B cell (primary cell): Measurements from ENCODE around the gene RPL28. TPM values are rescaled to one million over a fixed set of nuclear protein-coding genes. Genes with fewer than 3 reads are reported as not detected.
"Not testable (repeated sequence)": the region's sequence is repeated elsewhere in the genome, so short reads cannot be mapped to it uniquely, and the experiment has no call there.

ENCODE experiments used
- ATAC-seq: fragments of 200-7000 bp; cut with Tn5 transposase; one replicate; pipeline ENCODE4 v1.10.0; 2021; ENCODE audit warnings: low read depth, mild to moderate bottlenecking, moderate number of reproducible peaks, moderate library complexity
- CTCF ChIA-PET: fragments of 350-600 bp; sonication (Branson Sonifier 250); formaldehyde crosslinking; loops from one replicate; lab custom pipeline; 2021; ENCODE audit warnings: antibody characterized with exemption, inconsistent platforms; lab: Charles Lee
- POLR2A ChIA-PET: fragments of 350-600 bp; sonication (Branson Sonifier 250); formaldehyde crosslinking; loops from one replicate; lab custom pipeline; 2021; ENCODE audit warnings: antibody characterized with exemption; lab: Charles Lee
- DNase-seq: peaks from one replicate; pipeline ENCODE4 v3.0.0; 2013
- H2AFZ ChIP-seq: 2 replicates; pipeline ENCODE4 v1.6.1; 2012; ENCODE audit warnings: mild to moderate bottlenecking, low read depth, low read length; ENCODE audit not compliant: insufficient read depth, poor library complexity, severe bottlenecking
- H3K27ac ChIP-seq, 2 donors: 1 replicate in 1 of 2; 2 replicates in 1 of 2; pipeline ENCODE4 v1.5.1; 2012 to 2013; ENCODE audit warnings: low read length in 2 of 2, mild to moderate bottlenecking in 2 of 2, moderate library complexity in 1 of 2
- H3K27me3 ChIP-seq, 4 experiments: fragments of 200-600 bp in 1 of 4; sonication (generic) in 1 of 4; replicated peaks in 1 of 4; 1 replicate in 2 of 4; 2 replicates in 2 of 4; pipeline versions ENCODE4 v1.6.1 to v1.7.0; 2013 to 2016; ENCODE audit warnings: low read length in 3 of 4, mild to moderate bottlenecking in 2 of 4, mixed read lengths in 1 of 4, moderate library complexity in 1 of 4; ENCODE audit not compliant: insufficient read depth in 4 of 4, control insufficient read depth in 3 of 4; ENCODE audit errors: control extremely low read depth in 1 of 4
- H3K36me3 ChIP-seq, 2 experiments: replicated peaks in 1 of 2; 1 replicate in 1 of 2; 2 replicates in 1 of 2; pipeline versions ENCODE4 v1.6.1 to v1.7.1; 2013; ENCODE audit warnings: low read length in 1 of 2; ENCODE audit not compliant: insufficient read depth in 2 of 2, control insufficient read depth in 1 of 2; ENCODE audit errors: control extremely low read depth in 1 of 2, extremely low read depth in 1 of 2
- H3K4me1 ChIP-seq, 2 donors: fragments of 200-600 bp in 1 of 2; sonication (generic) in 1 of 2; 1 replicate in 1 of 2; 2 replicates in 1 of 2; pipeline versions ENCODE4 v1.5.1 to v1.6.1; 2013 to 2017; ENCODE audit warnings: low read length in 2 of 2; ENCODE audit not compliant: control insufficient read depth in 2 of 2, insufficient read depth in 2 of 2
- H3K4me2 ChIP-seq: replicated peaks from 2 replicates; pipeline ENCODE3; 2012; ENCODE audit warnings: mild to moderate bottlenecking, low read depth, low read length; ENCODE audit not compliant: poor library complexity, severe bottlenecking
- H3K4me3 ChIP-seq, 5 experiments: fragments of 200-600 bp in 1 of 5; sonication (generic) in 1 of 5; 1 replicate in 3 of 5; 2 replicates in 2 of 5; pipeline versions ENCODE4 v1.5.1 to v1.7.0; 2011 to 2016; ENCODE audit warnings: low read length in 4 of 5, mild to moderate bottlenecking in 4 of 5, low read depth in 2 of 5, control low read depth in 1 of 5, moderate library complexity in 1 of 5; ENCODE audit not compliant: insufficient read depth in 1 of 5; ENCODE audit errors: control extremely low read depth in 1 of 5, extremely low read depth in 1 of 5
- H3K79me2 ChIP-seq: fragments of 200-600 bp; sonication (generic); one replicate; pipeline ENCODE4 v1.6.0; 2016; ENCODE audit warnings: low read length; ENCODE audit not compliant: control insufficient read depth, insufficient read depth
- H3K9ac ChIP-seq: fragments of 200-600 bp; sonication (generic); 2 replicates; pipeline ENCODE4 v1.6.1; 2017; ENCODE audit warnings: mild to moderate bottlenecking, low read length, moderate library complexity
- H3K9me3 ChIP-seq, 3 donors: one replicate each; pipeline versions ENCODE4 v1.6.1 to v1.7.1; 2013; ENCODE audit warnings: low read length in 2 of 3; ENCODE audit not compliant: control insufficient read depth in 2 of 3, insufficient read depth in 1 of 3; ENCODE audit errors: control extremely low read depth in 1 of 3
- H4K20me1 ChIP-seq: 2 replicates; pipeline ENCODE4 v1.6.0; 2012; ENCODE audit warnings: mild to moderate bottlenecking, low read length; ENCODE audit not compliant: insufficient read depth, control insufficient read depth, poor library complexity, severe bottlenecking
- H3K27ac Mint-ChIP-seq: one replicate; pipeline ENCODE4 v1.8.0; 2021; ENCODE audit warnings: mixed read lengths
- H3K27me3 Mint-ChIP-seq: one replicate; pipeline ENCODE4 v1.8.0; 2021; ENCODE audit warnings: mixed read lengths
- H3K4me1 Mint-ChIP-seq: one replicate; pipeline ENCODE4 v1.8.0; 2021; ENCODE audit warnings: mixed read lengths
- H3K4me3 Mint-ChIP-seq: one replicate; pipeline ENCODE4 v1.8.0; 2021; ENCODE audit warnings: mixed read lengths
- H3K9me3 Mint-ChIP-seq: one replicate; pipeline ENCODE4 v1.8.0; 2022; ENCODE audit warnings: mixed read lengths; ENCODE audit not compliant: insufficient read depth
- CTCF ChIP-seq: fragments of 200-600 bp; IDR thresholded peaks from one replicate; pipeline ENCODE4 v1.8.0; 2022; ENCODE audit warnings: antibody characterized with exemption, mild to moderate bottlenecking
- EZH2 ChIP-seq: IDR thresholded peaks from 2 replicates; pipeline ENCODE4 v1.6.1; 2012; ENCODE audit warnings: borderline replicate concordance, low read depth, mild to moderate bottlenecking, moderate library complexity, low read length; ENCODE audit not compliant: insufficient read depth, poor library complexity, severe bottlenecking
- WGBS: methylation state at CpG from one replicate; pipeline ENCODE4 v1.1.5; 2013; ENCODE audit warnings: missing lambda C conversion rate; ENCODE audit not compliant: insufficient coverage; 5-methylcytosine and 5-hydroxymethylcytosine counted together
- intact Hi-C: fragments of 100-400 bp; cut with micrococcal nuclease; formaldehyde crosslinking; loops from one replicate; pipeline ENCODE4 v1.10.0; 2022
- polyA plus RNA-seq: library from polyadenylated mRNA; depleted of rRNA; stranded (reverse); fragments of >200 nt; gene quantifications from 2 replicates; pipeline ENCODE4 v1.2.3, GENCODE V29; 2012
- total RNA-seq, 2 donors: library from RNA; stranded (reverse); fragments of 120-200 nt in 1 of 2; gene quantifications; 1 replicate in 1 of 2; 2 replicates in 1 of 2; pipeline versions ENCODE4 v1.2.3 to v1.2.4, GENCODE V29; 2013 to 2022

The RPL28 gene
- total and polyA plus RNA-seq, 2 donors (not counting 1 experiment from before 2014, with no cell fraction given), result 2,578 to 4,661 TPM

DNA sequence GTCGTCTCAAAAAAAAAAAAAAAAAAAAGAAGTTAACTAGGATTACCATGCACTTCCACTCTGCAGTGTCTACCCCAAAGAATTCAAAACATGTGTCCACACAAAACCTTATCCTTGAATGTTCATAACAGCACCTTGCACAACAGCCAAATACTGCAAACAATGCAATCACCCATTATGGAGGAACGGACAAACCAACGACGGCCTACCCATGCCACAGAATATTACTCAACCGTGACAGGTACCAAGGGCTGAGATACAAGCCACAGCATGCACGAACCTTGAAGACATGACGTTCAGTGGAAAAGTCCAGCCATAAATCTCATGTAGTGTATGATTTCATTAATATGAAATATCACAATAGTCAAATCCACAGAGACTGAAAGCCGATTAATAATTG lies 60.3 kb downstream of the RPL28 start:
- Histone ChIP-seq H3K36me3 (no peaks in the 10 kb centered on the region), H3K79me2 (no peaks in the 10 kb centered on the region), H3K27me3 (peaks cover 0 to 55% (median 22%) of the 10 kb centered on the region in 4 experiments), H3K4me3 (no peak overlapping the region), H3K27ac (no peak overlapping the region), H3K4me1 (peaks cover 13 to 17% of the 10 kb centered on the region in 2 donors), H3K9me3 (no peaks in the 10 kb centered on the region), H3K9ac (no peak overlapping the region), H3K4me2 (no peak overlapping the region), H4K20me1 (no peaks in the 10 kb centered on the region), H2AFZ (no peak overlapping the region)
- WGBS, result 85% methylated on average over 6 of the region's 8 CpGs
- ChIA-PET CTCF (interaction anchor here (0.9 kb wide), 1 partner anchor 305 kb away, joined by 3 read pairs; no protein-coding TSS in a partner anchor), POLR2A (no interaction called here)
- ATAC-seq (no peak), DNase-seq (no peak)
- H3K4me1 Mint-ChIP-seq, result peaks cover 18% of the 10 kb centered on the region
- H3K9me3 Mint-ChIP-seq, result no peaks in the 10 kb centered on the region
- H3K27ac Mint-ChIP-seq, result no peak overlapping the region
- peaks cover 43% of the 10 kb centered on the region for H3K27me3 Mint-ChIP-seq
- H3K4me3 Mint-ChIP-seq, result no peak overlapping the region
- TF ChIP-seq EZH2 (no peak), CTCF (no peak)
- intact Hi-C loops, result no loop called here

DNA sequence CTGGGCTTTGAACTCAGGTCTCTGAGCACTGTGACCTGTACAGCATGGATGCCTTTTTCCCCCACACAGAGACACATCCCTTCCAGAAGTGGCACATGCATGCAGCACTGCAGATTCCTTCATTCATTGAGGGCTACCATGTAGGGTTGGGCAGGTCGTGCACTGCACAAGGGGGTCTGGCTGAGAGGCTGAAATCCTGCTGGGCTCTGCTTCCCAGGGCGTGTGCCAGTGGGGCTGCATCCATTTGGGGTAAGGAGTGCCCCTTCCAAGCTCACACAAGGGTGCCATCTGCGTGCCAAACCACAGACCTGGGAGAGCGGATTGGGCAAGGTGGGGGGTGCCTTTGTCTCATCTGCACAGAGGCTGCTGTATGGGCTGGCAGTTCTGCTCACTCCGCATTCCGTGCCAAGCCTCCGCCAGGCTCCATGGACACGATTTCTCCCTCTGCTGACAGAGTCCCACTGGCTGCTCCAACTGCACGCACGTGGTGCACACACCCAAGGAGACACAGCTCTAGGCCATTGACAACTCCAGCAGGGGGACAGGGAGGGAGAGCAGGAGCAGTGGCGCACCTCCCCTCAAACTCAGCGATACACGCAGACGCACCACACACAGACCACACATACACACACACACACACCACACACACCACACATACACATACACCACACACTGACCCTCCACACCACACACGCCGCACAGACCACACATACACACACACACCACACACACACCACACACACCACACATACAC lies 61.9 kb downstream of the RPL28 start:
- Mint-ChIP-seq H3K4me1 (peaks cover 14% of the 10 kb centered on the region), H3K9me3 (no peaks in the 10 kb centered on the region), H3K4me3 (no peak overlapping the region), H3K27ac (no peak overlapping the region), H3K27me3 (peaks cover 38% of the 10 kb centered on the region)
- Histone ChIP-seq H3K9me3 (peaks cover 0 to 10% (median 0%) of the 10 kb centered on the region in 3 donors), H2AFZ (no peak overlapping the region), H3K36me3 (no peaks in the 10 kb centered on the region), H3K27ac (no peak overlapping the region), H3K9ac (no peak overlapping the region), H3K27me3 (peaks cover 0 to 56% (median 22%) of the 10 kb centered on the region in 4 experiments), H3K79me2 (no peaks in the 10 kb centered on the region), H3K4me3 (no peak overlapping the region), H3K4me1 (peaks cover 15 to 19% of the 10 kb centered on the region in 2 donors), H4K20me1 (no peaks in the 10 kb centered on the region), H3K4me2 (no peak overlapping the region)
- peak; percentile 29 for ATAC-seq
- ChIA-PET CTCF (no interaction called here), POLR2A (interaction anchor here (0.6 kb wide), 1 partner anchor 108 kb away, joined by 6 read pairs; no protein-coding TSS in a partner anchor)
- WGBS, result 47% methylated on average over 10 of the region's 16 CpGs
- intact Hi-C loops, result no loop called here
- TF ChIP-seq CTCF (no peak), EZH2 (no peak)
- DNase-seq, result peak; percentile 28

DNA sequence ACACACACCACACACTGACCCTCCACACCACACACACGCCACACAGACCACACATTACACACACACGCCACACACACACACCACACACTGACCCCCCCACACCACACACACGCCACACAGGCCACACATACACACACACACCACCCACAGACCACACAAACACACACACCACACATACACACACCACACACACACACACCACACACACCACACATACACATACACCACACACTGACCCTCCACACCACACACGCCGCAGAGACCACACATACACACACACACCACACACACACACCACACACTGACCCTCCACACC lies 62.4 kb downstream of the RPL28 start:
- peaks cover 12% of the 10 kb centered on the region for H3K4me1 Mint-ChIP-seq
- CTCF ChIA-PET, H3K4me2 ChIP-seq, POLR2A ChIA-PET, H3K79me2 ChIP-seq, H3K9ac ChIP-seq, H3K36me3 ChIP-seq, H3K27ac ChIP-seq, DNase-seq, H4K20me1 ChIP-seq, H2AFZ ChIP-seq, H3K4me3 ChIP-seq, H3K9me3 Mint-ChIP-seq, H3K27ac Mint-ChIP-seq, intact Hi-C loops, ATAC-seq, H3K4me3 Mint-ChIP-seq: not testable (repeated sequence)
- H3K9me3 ChIP-seq, result peaks cover 0 to 14% (median 0%) of the 10 kb centered on the region in 3 donors
- peaks cover 36% of the 10 kb centered on the region for H3K27me3 Mint-ChIP-seq
- peaks cover 0 to 59% (median 22%) of the 10 kb centered on the region in 4 experiments for H3K27me3 ChIP-seq
- peaks cover 15 to 21% of the 10 kb centered on the region in 2 donors for H3K4me1 ChIP-seq
- 91% methylated on average over 5 of the region's 5 CpGs for WGBS
